Amygdala (tissue), 56 donors: ENCODE data around the gene NUP155.
"Not testable (repeated sequence)": the region's sequence is repeated elsewhere in the genome, so short reads cannot be mapped to it uniquely, and the experiment has no call there.

ENCODE experiments used
- DNase-seq, 56 donors: peaks; one replicate each; lab custom pipeline; 2025; lab: John Stamatoyannopoulos, UW

NUP155 gene

GRCh38 chr5:37283214-37283820 lies 87.6 kb downstream of the NUP155 start:
- no peak for DNase-seq

GRCh38 chr5:37275511-37275910 lies 95.4 kb downstream of the NUP155 start:
- DNase-seq: no peak

- no peak for DNase-seq
Measured at GRCh38 chr5:37272511-37272910, 98.4 kb downstream of the NUP155 start.

- DNase-seq: not testable (repeated sequence)
Measured at GRCh38 chr5:37268100-37268499, 102.8 kb downstream of the NUP155 start.

- no peak for DNase-seq
Measured at GRCh38 chr5:37255774-37256358, 115.0 kb downstream of the NUP155 start.

- no peak for DNase-seq
Measured at GRCh38 chr5:37254581-37254980, 116.3 kb downstream of the NUP155 start.

- no peak for DNase-seq
Measured at GRCh38 chr5:37251665-37252064, 119.2 kb downstream of the NUP155 start.

GRCh38 chr5:37249815-37250164 lies 121.1 kb downstream of the NUP155 start:
- DNase-seq: peak in 6 of 56 donors; percentile 19 to 53 (median 37)

- peak in 55 of 56 donors; percentile 9 to 91 (median 68) for DNase-seq
Measured at GRCh38 chr5:37248970-37249814, 121.7 kb downstream of the NUP155 start, which contains the start of gene CPLANE1. Gene CPLANE1 (minus strand): TSS chr5:37249376. CDS start chr5:37247698, 1,678 bp downstream.

- peak in 2 of 56 donors; percentile 6 for DNase-seq
Measured at GRCh38 chr5:37248421-37248969, 122.4 kb downstream of the NUP155 start.

- DNase-seq: no peak
Measured at GRCh38 chr5:37247496-37247895, 123.4 kb downstream of the NUP155 start.

- no peak for DNase-seq
Measured at GRCh38 chr5:37247036-37247435, 123.9 kb downstream of the NUP155 start.
